Tibial nerve (tissue), 4 donors: Measurements from ENCODE around the gene MRGPRE.
"Not testable (repeated sequence)": the region's sequence is repeated elsewhere in the genome, so short reads cannot be mapped to it uniquely, and the experiment has no call there.

Experiments used
- CTCF ChIP-seq, 5 experiments: fragments of 200-600 bp in 3 of 5; fragments of 450-650 bp in 2 of 5; sonication (generic) in 3 of 5; IDR thresholded peaks; one replicate each; pipeline ENCODE4 v1.5.1; 2016 to 2019; ENCODE audit warnings: antibody characterized with exemption in 5 of 5, mild to moderate bottlenecking in 3 of 5, moderate library complexity in 2 of 5
- EP300 ChIP-seq, 2 donors: sonication (generic); formaldehyde crosslinking; IDR thresholded peaks; one replicate each; pipeline ENCODE4 v1.6.1; 2017; ENCODE audit warnings: antibody characterized with exemption in 2 of 2, mild to moderate bottlenecking in 1 of 2

- TF ChIP-seq CTCF, EP300 (IDR thresholded peaks at IDR 0.05): not testable (repeated sequence)
Observed at GRCh38 chr11:3281146-3281545, 48.9 kb upstream of the MRGPRE start.
